Mucosa of rectum (tissue), 2 donors: Measurements from ENCODE around the gene TNK1.

Experiments used
- H3K27ac ChIP-seq, 2 donors: one replicate each; pipeline ENCODE4 v1.7.0; 2013; ENCODE audit warnings: inconsistent platforms in 2 of 2, low read depth in 2 of 2, low read length in 2 of 2
- H3K27me3 ChIP-seq, 2 donors: one replicate each; pipeline ENCODE4 v1.7.0; 2013; ENCODE audit warnings: low read length in 2 of 2; ENCODE audit not compliant: control insufficient read depth in 2 of 2, insufficient read depth in 2 of 2
- H3K36me3 ChIP-seq, 2 donors: one replicate each; pipeline ENCODE4 v1.7.0; 2013; ENCODE audit warnings: low read length in 2 of 2; ENCODE audit not compliant: control insufficient read depth in 2 of 2, insufficient read depth in 2 of 2
- H3K4me1 ChIP-seq, 2 donors: one replicate each; pipeline ENCODE4 v1.7.0; 2013; ENCODE audit warnings: low read length in 2 of 2, mild to moderate bottlenecking in 1 of 2; ENCODE audit not compliant: control insufficient read depth in 2 of 2, insufficient read depth in 2 of 2
- H3K4me3 ChIP-seq, 2 donors: one replicate each; pipeline ENCODE4 v1.7.0; 2013; ENCODE audit warnings: low read length in 2 of 2
- H3K9ac ChIP-seq, 2 donors: one replicate each; pipeline ENCODE4 v1.7.0; 2013; ENCODE audit warnings: low read length in 2 of 2, low read depth in 1 of 2, mild to moderate bottlenecking in 1 of 2
- H3K9me3 ChIP-seq, 2 donors: one replicate each; pipeline ENCODE4 v1.7.0; 2013; ENCODE audit warnings: low read length in 2 of 2; ENCODE audit not compliant: control insufficient read depth in 2 of 2
- donor health status: healthy.
- donor health status: Normal muscosa, but diverticular disease.

The TNK1 gene

GRCh38 chr17:7431231-7431630, 50.3 kb downstream of the TNK1 start:
- no peak overlapping the region for H3K4me3 ChIP-seq
- H3K9me3 ChIP-seq = no peaks in the 10 kb centered on the region
- H3K36me3 ChIP-seq = no peaks in the 10 kb centered on the region
- H3K4me1 ChIP-seq = peaks cover 5 to 6% of the 10 kb centered on the region in 2 donors
- no peak overlapping the region for H3K9ac ChIP-seq
- H3K27me3 ChIP-seq = no peaks in the 10 kb centered on the region
- H3K27ac ChIP-seq = no peak overlapping the region

GRCh38 chr17:7432296-7432695, 51.4 kb downstream of the TNK1 start:
- Histone ChIP-seq H3K4me1 (peaks cover 12 to 16% of the 10 kb centered on the region in 2 donors), H3K27ac (no peak overlapping the region), H3K36me3 (no peaks in the 10 kb centered on the region), H3K27me3 (no peaks in the 10 kb centered on the region), H3K9ac (no peak overlapping the region), H3K4me3 (no peak overlapping the region), H3K9me3 (no peaks in the 10 kb centered on the region)

- Histone ChIP-seq H3K27me3 (peaks cover 11 to 19% of the 10 kb centered on the region in 2 donors), H3K27ac (peak overlapping the region; percentile 90), H3K9ac (peak overlapping the region; percentile 87), H3K36me3 (no peaks in the 10 kb centered on the region), H3K9me3 (no peaks in the 10 kb centered on the region), H3K4me1 (peaks cover 24 to 43% of the 10 kb centered on the region in 2 donors), H3K4me3 (peak overlapping the region; percentile 83 to 92)
Observed at GRCh38 chr17:7435676-7436555, 55.0 kb downstream of the TNK1 start.

GRCh38 chr17:7436556-7437368, 55.9 kb downstream of the TNK1 start:
- no peaks in the 10 kb centered on the region for H3K36me3 ChIP-seq
- H3K9me3 ChIP-seq = no peaks in the 10 kb centered on the region
- peaks cover 19 to 20% of the 10 kb centered on the region in 2 donors for H3K27me3 ChIP-seq
- H3K9ac ChIP-seq = peak overlapping the region; percentile 87
- H3K4me1 ChIP-seq = peaks cover 24 to 43% of the 10 kb centered on the region in 2 donors
- H3K4me3 ChIP-seq = peak overlapping the region; percentile 83 to 92
- peak overlapping the region; percentile 90 for H3K27ac ChIP-seq

- Histone ChIP-seq H3K9me3 (no peaks in the 10 kb centered on the region), H3K4me1 (peaks cover 24 to 43% of the 10 kb centered on the region in 2 donors), H3K27me3 (peaks cover 20% of the 10 kb centered on the region in 2 donors), H3K27ac (no peak overlapping the region), H3K9ac (peak overlapping the region in 1 of 2 donors; percentile 87), H3K36me3 (no peaks in the 10 kb centered on the region), H3K4me3 (peak overlapping the region; percentile 44 to 92)
Observed at GRCh38 chr17:7437369-7437863, 56.5 kb downstream of the TNK1 start.

- Histone ChIP-seq H3K4me1 (peaks cover 24 to 43% of the 10 kb centered on the region in 2 donors), H3K4me3 (peak overlapping the region; percentile 0 to 44), H3K9me3 (no peaks in the 10 kb centered on the region), H3K27me3 (peaks cover 20% of the 10 kb centered on the region in 2 donors), H3K9ac (peak overlapping the region in 1 of 2 donors; percentile 36), H3K36me3 (no peaks in the 10 kb centered on the region), H3K27ac (no peak overlapping the region)
Observed at GRCh38 chr17:7437950-7438614, 57.2 kb downstream of the TNK1 start.

- Histone ChIP-seq H3K36me3 (no peaks in the 10 kb centered on the region), H3K27ac (no peak overlapping the region), H3K4me1 (peaks cover 24 to 43% of the 10 kb centered on the region in 2 donors), H3K4me3 (peak overlapping the region in 1 of 2 donors; percentile 44), H3K9ac (peak overlapping the region in 1 of 2 donors; percentile 36), H3K9me3 (no peaks in the 10 kb centered on the region), H3K27me3 (peaks cover 20% of the 10 kb centered on the region in 2 donors)
Observed at GRCh38 chr17:7438656-7439460, 58.0 kb downstream of the TNK1 start.
